ENCODE results near the gene CNTN4.

- TF ChIP-seq CTCF (IDR thresholded peaks at IDR 0.05) (no peak), E2F1 (CRISPR knock-in tag; IDR thresholded peaks at IDR 0.05) (no peak)
Measured at GRCh38 chr3:2655229-2655701, 556.6 kb downstream of the CNTN4 start.
